Glutamatergic neuron (in vitro differentiated cells): Measurements from ENCODE around the gene TES. TPM values are rescaled to one million over a fixed set of nuclear protein-coding genes. Genes with fewer than 3 reads are reported as not detected.

Experiments used
- DNase-seq: peaks from one replicate; pipeline ENCODE4 v3.0.0; 2022
- H3K27ac Mint-ChIP-seq: one replicate; pipeline ENCODE4 v1.8.0; 2020; ENCODE audit warnings: mild to moderate bottlenecking, mixed read lengths, inconsistent platforms; ENCODE audit not compliant: unreplicated experiment
- H3K27me3 Mint-ChIP-seq: one replicate; pipeline ENCODE4 v1.8.0; 2020; ENCODE audit warnings: mild to moderate bottlenecking, moderate library complexity, mixed read lengths, inconsistent platforms; ENCODE audit not compliant: unreplicated experiment
- H3K36me3 Mint-ChIP-seq: one replicate; pipeline ENCODE4 v1.8.0; 2020; ENCODE audit warnings: mild to moderate bottlenecking, mixed read lengths, inconsistent platforms; ENCODE audit not compliant: unreplicated experiment
- H3K4me1 Mint-ChIP-seq: one replicate; pipeline ENCODE4 v1.8.0; 2020; ENCODE audit warnings: mild to moderate bottlenecking, low read depth, mixed read lengths, inconsistent platforms; ENCODE audit not compliant: unreplicated experiment
- H3K4me3 Mint-ChIP-seq: one replicate; pipeline ENCODE4 v1.8.0; 2020; ENCODE audit warnings: mild to moderate bottlenecking, mixed read lengths, inconsistent platforms; ENCODE audit not compliant: unreplicated experiment
- H3K9me3 Mint-ChIP-seq: one replicate; pipeline ENCODE4 v1.8.0; 2020; ENCODE audit warnings: mild to moderate bottlenecking, moderate library complexity, mixed read lengths, inconsistent platforms; ENCODE audit not compliant: unreplicated experiment
- total RNA-seq: library from RNA; stranded (reverse); fragmentation: NEBNext Ultra II Directional; extraction: Animal tissue kit (Norgen Biotek cat#: 25700); gene quantifications from one replicate; pipeline ENCODE4 v1.2.1, GENCODE V29; 2021; ENCODE audit not compliant: unreplicated experiment
- TF ChIP-seq, protein P1 (sequence below): fragments of 200-600 bp; sonication (generic); IDR thresholded peaks from one replicate; pipeline ENCODE4 v1.5.0; 2021; ENCODE audit not compliant: partially characterized antibody, unreplicated experiment

Gene TES
- total RNA-seq, 1 donor from 2014 or later, result 53.5 TPM

DNA sequence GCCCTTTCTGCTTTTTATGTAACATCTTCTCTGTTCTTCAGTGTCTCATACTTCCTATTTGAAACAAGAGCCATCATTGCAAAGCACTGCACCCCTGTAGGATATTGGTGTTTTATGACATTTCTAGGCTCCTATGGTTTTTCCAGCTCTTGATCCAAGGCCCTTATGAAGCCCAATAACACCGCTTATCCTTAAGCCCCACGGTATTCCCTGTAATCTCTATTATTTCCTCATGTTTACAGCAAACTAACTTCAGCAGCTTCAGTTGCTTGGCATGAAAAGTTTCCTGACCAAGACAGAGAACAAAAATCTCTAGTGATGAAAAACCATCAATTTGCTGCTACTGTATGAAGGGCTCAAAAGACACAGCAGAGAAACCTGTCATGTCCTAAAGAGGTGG, 34.1 kb upstream of the TES start:
- Mint-ChIP-seq H3K4me3 (no peak overlapping the region), H3K27me3 (no peaks in the 10 kb centered on the region), H3K36me3 (peaks cover 6% of the 10 kb centered on the region), H3K4me1 (no peaks in the 10 kb centered on the region), H3K27ac (no peak overlapping the region), H3K9me3 (no peaks in the 10 kb centered on the region)
- TF ChIP-seq, protein P1, sequence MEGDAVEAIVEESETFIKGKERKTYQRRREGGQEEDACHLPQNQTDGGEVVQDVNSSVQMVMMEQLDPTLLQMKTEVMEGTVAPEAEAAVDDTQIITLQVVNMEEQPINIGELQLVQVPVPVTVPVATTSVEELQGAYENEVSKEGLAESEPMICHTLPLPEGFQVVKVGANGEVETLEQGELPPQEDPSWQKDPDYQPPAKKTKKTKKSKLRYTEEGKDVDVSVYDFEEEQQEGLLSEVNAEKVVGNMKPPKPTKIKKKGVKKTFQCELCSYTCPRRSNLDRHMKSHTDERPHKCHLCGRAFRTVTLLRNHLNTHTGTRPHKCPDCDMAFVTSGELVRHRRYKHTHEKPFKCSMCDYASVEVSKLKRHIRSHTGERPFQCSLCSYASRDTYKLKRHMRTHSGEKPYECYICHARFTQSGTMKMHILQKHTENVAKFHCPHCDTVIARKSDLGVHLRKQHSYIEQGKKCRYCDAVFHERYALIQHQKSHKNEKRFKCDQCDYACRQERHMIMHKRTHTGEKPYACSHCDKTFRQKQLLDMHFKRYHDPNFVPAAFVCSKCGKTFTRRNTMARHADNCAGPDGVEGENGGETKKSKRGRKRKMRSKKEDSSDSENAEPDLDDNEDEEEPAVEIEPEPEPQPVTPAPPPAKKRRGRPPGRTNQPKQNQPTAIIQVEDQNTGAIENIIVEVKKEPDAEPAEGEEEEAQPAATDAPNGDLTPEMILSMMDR, result no peak
- no peak for DNase-seq

DNA sequence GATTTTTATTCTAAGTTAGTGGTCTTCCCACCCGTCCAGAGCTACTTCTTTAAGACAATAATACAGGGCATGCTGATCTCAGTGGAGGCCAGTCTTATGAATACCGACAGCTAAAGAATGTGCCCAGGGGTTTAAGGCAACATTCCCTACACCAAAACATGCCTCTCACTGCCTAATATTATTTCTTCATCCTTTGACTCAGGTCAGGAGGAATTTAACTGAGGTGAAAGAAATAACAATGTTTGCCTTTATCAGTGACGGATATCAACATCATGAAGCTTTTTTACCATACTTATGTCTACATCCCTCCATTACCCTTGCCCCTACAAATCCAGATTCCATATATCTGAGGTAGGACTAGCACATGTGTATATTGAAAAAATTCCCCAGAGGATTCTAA, 33.3 kb upstream of the TES start:
- TF ChIP-seq, protein P1, result no peak
- H3K27me3 Mint-ChIP-seq, result no peaks in the 10 kb centered on the region
- no peaks in the 10 kb centered on the region for H3K4me1 Mint-ChIP-seq
- H3K27ac Mint-ChIP-seq, result no peak overlapping the region
- no peak for DNase-seq
- peaks cover 6% of the 10 kb centered on the region for H3K36me3 Mint-ChIP-seq
- no peaks in the 10 kb centered on the region for H3K9me3 Mint-ChIP-seq
- H3K4me3 Mint-ChIP-seq, result no peak overlapping the region

DNA sequence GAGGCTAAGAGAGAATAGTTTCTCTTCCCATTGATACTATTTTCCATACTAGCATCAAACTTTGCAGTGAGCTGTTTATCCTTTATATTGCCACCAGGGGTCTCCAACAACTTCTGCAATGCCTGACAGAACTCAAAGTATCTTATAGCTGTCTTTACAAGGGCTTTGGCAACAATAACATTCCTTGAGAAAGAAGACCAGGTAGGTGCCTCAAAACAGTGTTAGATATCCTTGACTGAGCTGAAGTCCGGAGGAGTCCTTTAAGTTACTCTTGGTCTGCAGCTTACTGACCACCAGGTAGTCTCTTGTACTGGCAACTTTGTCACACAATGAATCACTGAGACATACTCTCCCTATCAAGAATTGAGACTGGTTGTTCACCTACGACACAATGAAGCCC, 30.0 kb upstream of the TES start:
- Mint-ChIP-seq H3K27ac (no peak overlapping the region), H3K4me3 (no peak overlapping the region), H3K4me1 (no peaks in the 10 kb centered on the region), H3K27me3 (no peaks in the 10 kb centered on the region), H3K9me3 (peaks cover 4% of the 10 kb centered on the region), H3K36me3 (peaks cover 2% of the 10 kb centered on the region)
- TF ChIP-seq, protein P1, result peak; percentile 79
- no peak for DNase-seq

DNA sequence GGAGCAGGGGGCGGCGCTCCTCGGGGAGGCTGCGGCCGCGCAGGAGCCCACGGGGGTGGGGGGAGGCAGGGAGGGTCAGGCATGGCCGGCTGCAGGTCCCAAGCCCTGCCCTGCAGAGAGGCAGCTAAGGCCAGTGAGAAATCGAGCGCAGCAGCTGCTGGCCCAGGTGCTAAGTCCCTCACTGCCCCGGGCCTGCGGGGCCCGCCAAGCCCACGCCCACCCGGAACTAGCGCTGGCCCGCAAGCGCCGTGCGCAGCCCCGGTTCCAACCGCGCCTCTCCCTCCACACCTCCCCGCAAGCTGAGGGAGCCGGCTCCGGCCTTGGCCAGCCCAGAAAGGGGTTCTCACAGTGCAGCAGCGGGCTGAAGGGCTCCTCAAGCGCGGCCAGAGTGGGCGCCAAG, 28.3 kb upstream of the TES start:
- Mint-ChIP-seq H3K27me3 (no peaks in the 10 kb centered on the region), H3K4me3 (no peak overlapping the region), H3K36me3 (peaks cover 2% of the 10 kb centered on the region), H3K9me3 (peaks cover 4% of the 10 kb centered on the region), H3K27ac (no peak overlapping the region), H3K4me1 (no peaks in the 10 kb centered on the region)
- TF ChIP-seq, protein P1, result no peak
- no peak for DNase-seq

DNA sequence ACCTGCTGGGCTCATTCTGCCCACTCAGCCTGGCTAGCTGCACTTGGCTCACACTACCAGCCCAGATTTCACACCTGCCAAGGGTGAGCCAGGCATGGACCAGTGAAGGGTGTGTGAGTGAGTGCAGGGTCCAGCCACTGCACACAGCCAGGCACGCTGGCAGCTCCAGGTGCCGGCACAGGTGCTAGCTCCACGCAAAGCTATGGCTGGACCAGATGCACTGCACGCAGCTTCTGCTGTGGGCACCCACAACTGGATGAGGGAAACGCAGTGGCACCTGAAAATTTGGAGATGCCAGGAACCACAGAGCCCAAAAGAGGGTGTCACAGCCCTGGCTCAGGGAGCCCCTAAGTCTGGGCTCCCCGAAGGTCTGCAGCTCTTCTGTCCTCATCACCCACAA, 24.9 kb upstream of the TES start:
- peaks cover 4% of the 10 kb centered on the region for H3K9me3 Mint-ChIP-seq
- no peak overlapping the region for H3K27ac Mint-ChIP-seq
- no peaks in the 10 kb centered on the region for H3K27me3 Mint-ChIP-seq
- H3K36me3 Mint-ChIP-seq, result peaks cover 10% of the 10 kb centered on the region
- TF ChIP-seq, protein P1, result no peak
- no peak for DNase-seq
- no peaks in the 10 kb centered on the region for H3K4me1 Mint-ChIP-seq
- H3K4me3 Mint-ChIP-seq, result no peak overlapping the region
